MM.1S (cell line): Measurements from ENCODE around the gene EDEM3.

ENCODE experiments used
- EZH2phosphoT487 ChIP-seq: fragments of 300-600 bp; sonication (generic); IDR thresholded peaks from 2 replicates; pipeline ENCODE4 v1.6.1; 2018; ENCODE audit warnings: antibody characterized with exemption, low read length
- TF ChIP-seq, protein P1 (sequence below): fragments of 300-600 bp; sonication (generic); IDR thresholded peaks from 2 replicates; pipeline ENCODE4 v1.5.1; 2016; ENCODE audit warnings: antibody characterized with exemption, low read length, mixed read lengths

DNA sequence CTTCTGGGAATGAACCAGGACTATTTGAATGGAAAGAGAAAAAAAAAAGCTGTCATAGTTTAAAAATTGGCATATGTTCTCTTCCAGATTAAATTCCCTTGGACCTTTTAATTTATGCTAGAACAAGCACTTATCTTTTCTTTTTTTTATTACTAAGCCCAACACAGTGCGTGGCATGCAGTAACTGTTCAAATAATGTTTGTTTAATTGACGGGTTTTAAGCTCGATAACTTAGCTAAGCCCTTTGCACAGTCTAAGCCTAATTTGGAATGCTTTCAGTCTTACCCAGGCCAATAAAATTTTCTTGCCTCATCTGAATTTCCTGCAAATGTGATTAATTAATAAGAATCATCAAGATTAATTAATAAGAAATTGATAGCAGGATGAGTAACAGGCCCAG, 39.3 kb upstream of the EDEM3 start:
- TF ChIP-seq, protein P1, sequence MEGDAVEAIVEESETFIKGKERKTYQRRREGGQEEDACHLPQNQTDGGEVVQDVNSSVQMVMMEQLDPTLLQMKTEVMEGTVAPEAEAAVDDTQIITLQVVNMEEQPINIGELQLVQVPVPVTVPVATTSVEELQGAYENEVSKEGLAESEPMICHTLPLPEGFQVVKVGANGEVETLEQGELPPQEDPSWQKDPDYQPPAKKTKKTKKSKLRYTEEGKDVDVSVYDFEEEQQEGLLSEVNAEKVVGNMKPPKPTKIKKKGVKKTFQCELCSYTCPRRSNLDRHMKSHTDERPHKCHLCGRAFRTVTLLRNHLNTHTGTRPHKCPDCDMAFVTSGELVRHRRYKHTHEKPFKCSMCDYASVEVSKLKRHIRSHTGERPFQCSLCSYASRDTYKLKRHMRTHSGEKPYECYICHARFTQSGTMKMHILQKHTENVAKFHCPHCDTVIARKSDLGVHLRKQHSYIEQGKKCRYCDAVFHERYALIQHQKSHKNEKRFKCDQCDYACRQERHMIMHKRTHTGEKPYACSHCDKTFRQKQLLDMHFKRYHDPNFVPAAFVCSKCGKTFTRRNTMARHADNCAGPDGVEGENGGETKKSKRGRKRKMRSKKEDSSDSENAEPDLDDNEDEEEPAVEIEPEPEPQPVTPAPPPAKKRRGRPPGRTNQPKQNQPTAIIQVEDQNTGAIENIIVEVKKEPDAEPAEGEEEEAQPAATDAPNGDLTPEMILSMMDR, result no peak
- TF ChIP-seq EZH2phosphoT487, result no peak
